DND-41 (cell line): ENCODE measurements around the gene WNT6.

Experiments used
- ATAC-seq: fragments of 200-7000 bp; cut with Tn5 transposase; 3 replicates; pipeline ENCODE4 v1.9.1; 2021; ENCODE audit warnings: low read depth; ENCODE audit not compliant: insufficient read depth
- DNase-seq: peaks from one replicate; pipeline ENCODE4 v3.0.0-alpha.2; 2020
- H2AFZ ChIP-seq: 2 replicates; pipeline ENCODE4 v1.6.0; 2012; ENCODE audit warnings: low read depth, low read length
- H3K27ac ChIP-seq: 2 replicates; pipeline ENCODE4 v1.5.1; 2012; ENCODE audit warnings: low read length, inconsistent platforms
- H3K27me3 ChIP-seq: fragments of 200-600 bp; sonication (generic); 2 replicates; pipeline ENCODE4 v1.6.0; 2012; ENCODE audit warnings: low read length, mild to moderate bottlenecking, inconsistent platforms; ENCODE audit not compliant: insufficient read depth, poor library complexity
- H3K36me3 ChIP-seq: 2 replicates; pipeline ENCODE4 v1.5.1; 2012; ENCODE audit warnings: low read length, inconsistent platforms; ENCODE audit not compliant: insufficient read depth
- H3K4me1 ChIP-seq: 2 replicates; pipeline ENCODE4 v1.5.1; 2012; ENCODE audit warnings: mild to moderate bottlenecking, low read length; ENCODE audit not compliant: insufficient read depth
- H3K4me2 ChIP-seq: 2 replicates; pipeline ENCODE4 v1.6.0; 2012; ENCODE audit warnings: mild to moderate bottlenecking, moderate library complexity, low read length, inconsistent platforms; ENCODE audit not compliant: insufficient read depth
- H3K4me3 ChIP-seq, 2 experiments: fragments of 200-600 bp in 1 of 2; shearing (Covaris generic) in 1 of 2; 2 replicates each; pipeline ENCODE4 v1.5.1; 2012 to 2016; ENCODE audit warnings: inconsistent platforms in 2 of 2, low read length in 2 of 2, mild to moderate bottlenecking in 2 of 2, low read depth in 1 of 2, moderate library complexity in 1 of 2
- H3K79me2 ChIP-seq: 2 replicates; pipeline ENCODE4 v1.6.0; 2012; ENCODE audit warnings: low read length, inconsistent platforms; ENCODE audit not compliant: insufficient read depth
- H3K9ac ChIP-seq: 2 replicates; pipeline ENCODE4 v1.6.0; 2012; ENCODE audit warnings: low read depth, mild to moderate bottlenecking, inconsistent platforms, low read length, moderate library complexity
- H3K9me3 ChIP-seq: 2 replicates; pipeline ENCODE4 v1.5.1; 2012; ENCODE audit warnings: low read length, moderate library complexity, mild to moderate bottlenecking, inconsistent platforms; ENCODE audit not compliant: insufficient read depth, severe bottlenecking
- H4K20me1 ChIP-seq: 2 replicates; pipeline ENCODE4 v1.6.0; 2012; ENCODE audit warnings: low read length; ENCODE audit not compliant: insufficient read depth
- EZH2 ChIP-seq: IDR thresholded peaks from 3 replicates; pipeline ENCODE4 v1.6.1; 2012; ENCODE audit warnings: borderline replicate concordance, low read depth, mild to moderate bottlenecking, moderate library complexity, low read length, inconsistent platforms; ENCODE audit not compliant: severe bottlenecking
- TF ChIP-seq, protein P1 (sequence below): IDR thresholded peaks from 2 replicates; pipeline ENCODE4 v1.5.1; 2012; ENCODE audit warnings: borderline replicate concordance, low read length, moderate library complexity, mild to moderate bottlenecking; ENCODE audit not compliant: poor library complexity, severe bottlenecking; ENCODE audit errors: extremely low read depth

Gene WNT6

DNA sequence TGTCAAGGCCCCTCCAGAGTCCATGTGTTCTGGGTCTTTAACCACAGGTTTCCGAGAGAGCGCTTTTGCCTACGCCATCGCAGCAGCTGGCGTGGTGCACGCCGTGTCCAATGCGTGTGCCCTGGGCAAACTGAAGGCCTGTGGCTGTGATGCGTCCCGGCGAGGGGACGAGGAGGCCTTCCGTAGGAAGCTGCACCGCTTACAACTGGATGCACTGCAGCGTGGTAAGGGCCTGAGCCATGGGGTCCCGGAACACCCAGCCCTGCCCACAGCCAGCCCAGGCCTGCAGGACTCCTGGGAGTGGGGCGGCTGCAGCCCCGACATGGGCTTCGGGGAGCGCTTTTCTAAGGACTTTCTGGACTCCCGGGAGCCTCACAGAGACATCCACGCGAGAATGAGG is 30.3 kb downstream of the WNT6 start:
- Histone ChIP-seq H3K4me3 (no peak overlapping the region), H3K9me3 (no peaks in the 10 kb centered on the region), H3K9ac (no peak overlapping the region), H2AFZ (no peak overlapping the region), H3K4me2 (no peak overlapping the region), H3K79me2 (no peaks in the 10 kb centered on the region), H3K27me3 (peaks cover 24% of the 10 kb centered on the region), H3K4me1 (peaks cover 22% of the 10 kb centered on the region), H4K20me1 (peaks cover 20% of the 10 kb centered on the region), H3K27ac (no peak overlapping the region), H3K36me3 (no peaks in the 10 kb centered on the region)
- DNase-seq = no peak
- no peak for TF ChIP-seq EZH2
- TF ChIP-seq, protein P1, sequence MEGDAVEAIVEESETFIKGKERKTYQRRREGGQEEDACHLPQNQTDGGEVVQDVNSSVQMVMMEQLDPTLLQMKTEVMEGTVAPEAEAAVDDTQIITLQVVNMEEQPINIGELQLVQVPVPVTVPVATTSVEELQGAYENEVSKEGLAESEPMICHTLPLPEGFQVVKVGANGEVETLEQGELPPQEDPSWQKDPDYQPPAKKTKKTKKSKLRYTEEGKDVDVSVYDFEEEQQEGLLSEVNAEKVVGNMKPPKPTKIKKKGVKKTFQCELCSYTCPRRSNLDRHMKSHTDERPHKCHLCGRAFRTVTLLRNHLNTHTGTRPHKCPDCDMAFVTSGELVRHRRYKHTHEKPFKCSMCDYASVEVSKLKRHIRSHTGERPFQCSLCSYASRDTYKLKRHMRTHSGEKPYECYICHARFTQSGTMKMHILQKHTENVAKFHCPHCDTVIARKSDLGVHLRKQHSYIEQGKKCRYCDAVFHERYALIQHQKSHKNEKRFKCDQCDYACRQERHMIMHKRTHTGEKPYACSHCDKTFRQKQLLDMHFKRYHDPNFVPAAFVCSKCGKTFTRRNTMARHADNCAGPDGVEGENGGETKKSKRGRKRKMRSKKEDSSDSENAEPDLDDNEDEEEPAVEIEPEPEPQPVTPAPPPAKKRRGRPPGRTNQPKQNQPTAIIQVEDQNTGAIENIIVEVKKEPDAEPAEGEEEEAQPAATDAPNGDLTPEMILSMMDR = no peak
- no peak for ATAC-seq

- peaks cover 29% of the 10 kb centered on the region for H3K27me3 ChIP-seq
- no peaks in the 10 kb centered on the region for H3K79me2 ChIP-seq
- H3K9ac ChIP-seq = no peak overlapping the region
- no peak overlapping the region for H3K4me2 ChIP-seq
- no peak overlapping the region for H3K27ac ChIP-seq
- ATAC-seq = no peak
- H3K4me3 ChIP-seq = no peak overlapping the region
- H2AFZ ChIP-seq = no peak overlapping the region
- no peaks in the 10 kb centered on the region for H3K36me3 ChIP-seq
- H4K20me1 ChIP-seq = peaks cover 23% of the 10 kb centered on the region
- H3K4me1 ChIP-seq = peaks cover 22% of the 10 kb centered on the region
- no peak for TF ChIP-seq EZH2
- TF ChIP-seq, protein P1 = no peak
- no peak for DNase-seq
- no peaks in the 10 kb centered on the region for H3K9me3 ChIP-seq
Measured at GRCh38 chr2:218890369-218890768, 30.8 kb downstream of the WNT6 start.

DNA sequence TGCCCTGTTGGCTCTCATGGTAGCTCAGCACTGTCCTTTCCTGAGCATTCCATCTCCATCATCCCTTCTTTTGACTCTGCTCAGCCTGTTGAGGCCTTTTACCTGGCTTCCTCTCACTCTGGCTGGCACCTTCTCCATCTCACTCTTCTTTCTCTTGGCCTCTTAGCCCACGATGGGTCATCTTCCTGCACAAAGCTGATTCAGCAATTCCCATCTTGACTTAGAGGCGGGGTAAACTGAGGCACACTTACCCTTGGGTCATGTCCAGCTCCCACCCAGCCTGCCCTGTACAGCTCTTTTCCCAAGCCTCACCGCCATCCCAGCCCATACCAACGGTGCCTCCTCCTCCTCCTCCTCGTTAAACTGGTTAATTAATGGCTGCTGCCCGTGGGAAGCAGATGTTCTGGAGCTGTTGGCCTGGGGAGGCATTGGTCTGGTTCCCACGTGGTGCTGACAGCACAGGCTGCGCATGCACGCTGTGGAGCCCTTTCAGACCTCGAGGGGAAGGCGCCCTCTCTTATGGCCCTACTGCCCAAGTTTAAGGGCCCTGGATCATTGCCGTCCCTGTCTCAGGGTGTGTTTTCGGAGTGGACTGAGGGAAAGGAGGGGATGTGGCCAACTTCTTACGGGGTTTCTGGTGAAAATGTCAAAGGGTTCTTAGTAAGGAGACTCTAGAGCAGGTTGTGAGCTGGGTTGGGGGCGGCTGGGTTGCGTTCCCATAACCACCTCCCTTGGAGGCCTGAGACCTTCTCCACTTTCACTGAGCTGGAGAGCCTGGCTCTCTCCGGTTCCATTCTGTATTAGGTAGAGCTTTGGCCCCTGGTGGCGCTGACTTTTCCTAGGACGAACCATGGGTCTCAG is 31.9 kb downstream of the WNT6 start:
- no peaks in the 10 kb centered on the region for H3K36me3 ChIP-seq
- DNase-seq = no peak
- H3K4me3 ChIP-seq = no peak overlapping the region
- TF ChIP-seq, protein P1 = no peak
- no peak for TF ChIP-seq EZH2
- H2AFZ ChIP-seq = no peak overlapping the region
- no peaks in the 10 kb centered on the region for H3K9me3 ChIP-seq
- H3K27ac ChIP-seq = no peak overlapping the region
- ATAC-seq = no peak
- H3K9ac ChIP-seq = no peak overlapping the region
- H3K27me3 ChIP-seq = peaks cover 39% of the 10 kb centered on the region
- no peaks in the 10 kb centered on the region for H3K79me2 ChIP-seq
- H3K4me2 ChIP-seq = no peak overlapping the region
- H4K20me1 ChIP-seq = peaks cover 30% of the 10 kb centered on the region
- peaks cover 26% of the 10 kb centered on the region for H3K4me1 ChIP-seq
